Measurements from ENCODE around the gene MSH2.

DNA sequence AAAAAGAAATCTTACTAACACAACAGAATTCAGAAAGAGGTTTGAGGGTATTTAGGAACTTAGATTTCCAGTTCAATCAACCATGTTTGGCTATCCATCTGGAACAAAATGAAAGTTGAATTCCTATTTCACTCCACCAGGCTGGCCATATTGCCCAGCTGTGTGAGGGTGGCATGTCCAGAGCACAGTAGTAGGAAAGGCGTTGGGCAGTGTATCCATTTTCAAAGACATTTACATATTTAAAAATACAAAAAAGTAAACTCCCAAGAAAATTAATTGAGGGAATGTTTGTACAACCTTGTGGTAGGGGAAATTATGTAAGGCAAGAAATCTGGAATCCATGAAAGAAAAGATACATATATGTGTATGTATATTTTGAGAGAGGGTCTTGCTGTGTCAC, 21.5 kb upstream of the MSH2 start:
- TF ChIP-seq, protein P1, sequence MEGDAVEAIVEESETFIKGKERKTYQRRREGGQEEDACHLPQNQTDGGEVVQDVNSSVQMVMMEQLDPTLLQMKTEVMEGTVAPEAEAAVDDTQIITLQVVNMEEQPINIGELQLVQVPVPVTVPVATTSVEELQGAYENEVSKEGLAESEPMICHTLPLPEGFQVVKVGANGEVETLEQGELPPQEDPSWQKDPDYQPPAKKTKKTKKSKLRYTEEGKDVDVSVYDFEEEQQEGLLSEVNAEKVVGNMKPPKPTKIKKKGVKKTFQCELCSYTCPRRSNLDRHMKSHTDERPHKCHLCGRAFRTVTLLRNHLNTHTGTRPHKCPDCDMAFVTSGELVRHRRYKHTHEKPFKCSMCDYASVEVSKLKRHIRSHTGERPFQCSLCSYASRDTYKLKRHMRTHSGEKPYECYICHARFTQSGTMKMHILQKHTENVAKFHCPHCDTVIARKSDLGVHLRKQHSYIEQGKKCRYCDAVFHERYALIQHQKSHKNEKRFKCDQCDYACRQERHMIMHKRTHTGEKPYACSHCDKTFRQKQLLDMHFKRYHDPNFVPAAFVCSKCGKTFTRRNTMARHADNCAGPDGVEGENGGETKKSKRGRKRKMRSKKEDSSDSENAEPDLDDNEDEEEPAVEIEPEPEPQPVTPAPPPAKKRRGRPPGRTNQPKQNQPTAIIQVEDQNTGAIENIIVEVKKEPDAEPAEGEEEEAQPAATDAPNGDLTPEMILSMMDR (IDR thresholded peaks at IDR 0.05): no peak
- no peak for TF ChIP-seq POLR2A (IDR thresholded peaks at IDR 0.05)
